ENCODE data around the gene TMEM269. TPM values are rescaled to one million over a fixed set of nuclear protein-coding genes. Genes with fewer than 3 reads are reported as not detected.

Gene TMEM269
- total and polyA plus RNA-seq, 9 of the 15 experiments (the other 6 are each of a cell fraction or from before 2014, with no cell fraction given): 0.09 to 0.49 (median 0.21) TPM

- BruUV-seq (replicated peaks): no TSS peak
- peaks cover 85% of the 10 kb centered on the region for H3K36me3 ChIP-seq (ENCODE audit: control insufficient read depth, insufficient read depth, low read length)
Measured at GRCh38 chr1:42753070-42753469, 31.7 kb upstream of the TMEM269 start.

More at GRCh38 chr1:42753070-42753469, 31.7 kb upstream of the TMEM269 start:
- no peak for FAIRE-seq
- no peak for ATAC-seq
- in situ Hi-C loops (cut with MboI) (no loop called here), intact Hi-C loops (cut with micrococcal nuclease) (no loop called here)
- no peak overlapping the region for H3K9ac ChIP-seq (ENCODE audit: insufficient read depth in 1 of 2, low read depth in 2 of 2, low read length in 2 of 2)
- H3K27ac ChIP-seq (ENCODE audit: extremely low read depth, low read depth, low read length): no peak overlapping the region
- ChIA-PET POLR2A (interaction anchor here (0.6 to 1.7 kb wide), 5 partner anchors 9 to 82 kb away, joined by 3 to 5 read pairs (median 3); partner anchors contain the start of genes C1orf50 and P3H1), CTCF (ENCODE audit: low intra/inter-chr PET ratio) (no interaction called here)
- H3K9me3 ChIP-seq (replicated peaks; ENCODE audit: control insufficient read depth, insufficient read depth, low read depth, low read length): peaks cover 3% of the 10 kb centered on the region
- peaks cover 4% of the 10 kb centered on the region for H3K9me1 ChIP-seq (ENCODE audit: control insufficient read depth, insufficient read depth, low read length)
- H3K4me1 ChIP-seq (replicated peaks in 1 of 2; ENCODE audit: control insufficient read depth in 2 of 2, insufficient read depth in 2 of 2, low read length in 2 of 2): peaks cover 0 to 4% of the 10 kb centered on the region in 2 experiments; a peak in 3 of 5 replicates
- H3K79me2 ChIP-seq (ENCODE audit: control insufficient read depth, insufficient read depth, low read length): no peaks in the 10 kb centered on the region
- 100% methylated on average over 1 of the region's 1 CpG for WGBS (ENCODE audit: insufficient coverage, low coverage, missing lambda C conversion rate)
- H3K27me3 ChIP-seq (ENCODE audit: control insufficient read depth in 2 of 2, insufficient read depth in 2 of 2, low read length in 2 of 2): no peaks in the 10 kb centered on the region
- DNase-seq (ENCODE audit: extremely low read depth in 1 of 4, low spot score in 3 of 4): no peak
- H4K20me1 ChIP-seq (replicated peaks; ENCODE audit: control insufficient read depth, insufficient read depth, low read length): 0 out of 2 replicates have a peak, but pooled peaks cover 4% of the 10 kb centered on the region
- H3K4me3 ChIP-seq: no peak overlapping the region
- no peak overlapping the region for H3K4me2 ChIP-seq (ENCODE audit: insufficient read depth, low read length)
- H2AFZ ChIP-seq (ENCODE audit: low read depth, low read length): no peak overlapping the region
- TF ChIP-seq ATF3 (IDR thresholded peaks at IDR 0.05): 0 out of 2 replicates have a peak, but pooled peaks have one; percentile 7
- TF ChIP-seq ATF3 (CRISPR knock-in tag; conservative IDR thresholded peaks at IDR 0.05): no peak
- TF ChIP-seq TAF1 (IDR thresholded peaks at IDR 0.05; ENCODE audit: control insufficient read depth, extremely low read depth, insufficient read depth, low read length, severe bottlenecking): no peak
